Measurements from ENCODE around the gene MICALL2.

The MICALL2 gene

DNA sequence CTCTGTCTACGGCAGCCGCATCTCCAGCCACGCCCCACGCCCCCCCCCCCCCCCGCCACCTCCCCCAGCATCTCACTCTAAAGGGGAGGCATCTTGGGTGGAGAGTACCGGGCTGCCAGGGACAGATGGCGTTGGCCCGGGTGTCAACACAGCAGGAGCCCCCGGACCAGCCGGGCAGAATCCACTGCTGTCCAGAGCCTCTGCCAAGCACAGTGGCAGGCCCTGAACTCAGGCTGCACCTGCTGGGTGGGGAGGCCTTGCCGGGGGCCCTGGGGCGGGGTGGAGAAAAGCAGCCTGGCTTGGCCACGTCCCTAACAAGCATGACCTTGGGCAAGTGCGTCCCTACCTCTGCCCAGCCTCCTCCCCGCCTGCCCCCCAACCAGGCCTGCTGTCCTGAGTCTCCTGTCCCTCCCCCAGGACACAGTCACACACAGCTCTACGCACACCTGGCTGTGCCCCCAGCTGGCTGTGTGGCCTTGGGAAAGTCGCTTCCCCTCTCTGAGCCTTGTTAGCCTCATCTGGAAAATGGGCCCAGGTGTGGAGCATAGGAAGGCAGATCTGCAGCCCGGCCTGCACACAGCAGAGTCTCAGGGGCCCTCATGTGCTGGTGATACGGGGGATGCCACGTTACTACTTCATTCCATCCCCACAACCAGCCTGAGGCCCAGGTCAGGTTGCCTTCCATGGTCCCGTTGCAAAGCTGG is 45.2 kb downstream of the MICALL2 start:
- DNase-seq (ENCODE audit: low spot score), result peak; percentile 80

DNA sequence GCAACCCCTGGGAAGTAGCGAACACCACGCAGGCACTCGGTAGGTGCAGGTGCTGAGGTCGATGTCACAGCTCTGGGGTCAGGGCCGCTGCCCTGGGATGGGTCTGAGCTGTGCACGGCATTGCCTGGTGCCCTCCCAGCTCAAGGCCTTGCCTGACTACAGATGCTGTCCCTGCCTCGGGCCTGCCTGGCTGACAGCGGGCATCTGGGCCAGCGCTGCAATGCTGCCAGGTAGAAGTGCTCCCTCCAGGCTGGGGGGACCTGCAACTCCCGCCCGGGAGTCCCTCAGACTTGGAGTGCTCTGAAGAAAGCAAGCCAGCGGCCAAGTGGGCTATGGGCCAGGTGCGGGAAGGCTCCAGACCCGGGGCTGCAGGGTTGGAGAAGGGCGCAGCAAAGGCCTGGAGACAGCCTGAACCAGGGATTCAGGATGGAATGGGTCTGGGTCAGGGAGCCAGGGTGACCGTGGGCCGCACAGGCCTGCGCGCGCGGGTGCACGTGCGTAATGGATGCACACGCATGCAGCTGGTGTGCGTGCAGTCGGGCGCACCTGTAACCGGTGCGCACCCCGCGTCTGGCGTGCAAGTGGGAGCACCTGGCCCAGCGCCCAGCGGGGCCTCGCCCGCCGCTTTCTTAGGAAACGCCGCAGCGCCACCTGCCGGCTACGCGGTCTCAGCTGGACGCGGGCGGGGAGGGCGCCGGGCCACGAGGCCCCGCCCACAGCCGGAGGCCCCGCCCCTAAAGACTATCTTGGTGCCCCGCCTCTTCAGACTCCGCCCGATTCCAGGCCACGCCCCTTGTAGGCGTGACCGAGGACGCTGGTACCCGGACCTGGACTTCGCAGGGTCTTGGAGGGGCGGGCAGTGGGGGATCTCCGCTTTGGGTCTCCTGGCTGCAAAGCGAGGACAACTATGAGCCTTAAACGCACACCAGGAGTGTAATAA is 46.7 kb downstream of the MICALL2 start:
- DNase-seq (ENCODE audit: low spot score), result peak; percentile 88

DNA sequence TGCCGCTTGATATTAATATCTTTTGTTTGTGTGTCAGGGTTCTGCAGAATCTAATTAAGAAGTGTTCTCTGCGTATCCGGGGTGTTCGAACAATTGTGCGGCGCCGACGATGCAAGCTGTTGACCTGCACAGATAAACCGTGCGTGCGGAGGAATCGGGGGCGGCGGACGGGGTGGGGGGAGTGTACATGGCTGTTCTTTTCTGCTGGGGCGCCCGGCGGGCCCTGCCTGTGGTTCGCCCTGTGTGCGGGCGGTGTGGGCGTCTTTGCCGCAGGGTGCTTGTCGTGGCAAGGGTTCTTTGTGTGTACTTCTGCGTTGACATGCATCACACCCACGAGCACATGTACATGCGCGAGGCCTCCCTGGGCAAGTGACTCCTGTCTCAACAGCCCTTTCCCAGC is 47.9 kb downstream of the MICALL2 start:
- DNase-seq (ENCODE audit: low spot score), result no peak

DNA sequence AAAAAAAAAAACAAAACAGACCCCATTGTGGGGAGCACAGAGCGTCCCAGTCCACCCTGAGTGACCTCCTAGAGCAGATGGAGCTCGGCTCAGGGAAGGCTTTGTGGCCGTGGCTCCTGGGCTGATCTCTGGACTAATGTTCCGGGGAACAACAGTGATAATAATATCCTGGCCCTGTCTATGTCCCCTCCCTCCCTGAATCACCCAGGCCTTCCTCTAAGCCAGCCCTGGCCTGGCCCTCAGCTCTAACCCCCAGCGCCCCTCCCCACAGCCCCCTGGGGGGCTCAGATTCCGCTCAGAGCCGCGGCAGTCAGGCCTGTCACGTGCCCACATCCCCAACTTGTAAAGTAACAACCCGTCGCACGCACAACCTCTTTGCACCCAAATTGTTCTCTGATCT is 48.3 kb downstream of the MICALL2 start:
- DNase-seq (ENCODE audit: low spot score), result no peak

DNA sequence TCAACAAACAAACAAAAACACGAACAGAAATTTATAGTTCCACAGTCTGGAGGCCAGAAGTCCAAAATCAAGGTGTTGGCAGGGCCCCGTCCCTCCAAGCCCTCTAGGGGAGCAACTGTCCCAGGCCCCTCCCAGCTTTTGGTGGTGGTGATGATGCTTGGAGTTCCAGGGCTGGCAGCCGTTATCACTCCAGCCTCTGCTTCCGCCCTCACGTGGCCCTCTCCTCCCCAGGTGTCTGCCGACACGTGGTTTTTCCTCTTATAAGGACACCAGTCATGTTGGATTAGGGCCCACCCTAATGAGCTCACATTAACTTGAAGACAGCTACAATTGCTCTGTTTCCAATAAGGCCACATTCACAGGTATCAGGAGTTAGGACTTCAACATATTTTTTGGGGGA is 49.7 kb downstream of the MICALL2 start:
- DNase-seq (ENCODE audit: low spot score), result no peak

DNA sequence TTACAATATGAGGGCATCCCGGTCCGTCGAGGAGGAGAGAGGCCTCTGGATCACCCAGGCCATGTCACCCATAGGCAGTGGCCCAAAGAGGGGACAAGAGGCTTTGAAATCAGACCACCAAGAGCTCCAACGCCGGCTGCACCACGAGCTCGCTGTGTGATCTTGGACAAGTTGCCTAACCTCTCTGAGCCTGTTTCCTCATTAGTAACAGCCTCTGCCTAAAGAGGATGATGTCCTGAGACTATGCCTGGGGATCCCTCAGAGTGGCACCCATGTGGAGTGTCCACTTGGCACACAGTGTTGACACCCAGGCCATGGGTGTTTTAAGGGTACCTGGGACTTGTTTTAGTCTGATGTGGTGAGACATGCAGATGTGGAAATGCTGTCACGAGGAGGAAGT is 50.8 kb downstream of the MICALL2 start:
- no peak for DNase-seq (ENCODE audit: low spot score)

DNA sequence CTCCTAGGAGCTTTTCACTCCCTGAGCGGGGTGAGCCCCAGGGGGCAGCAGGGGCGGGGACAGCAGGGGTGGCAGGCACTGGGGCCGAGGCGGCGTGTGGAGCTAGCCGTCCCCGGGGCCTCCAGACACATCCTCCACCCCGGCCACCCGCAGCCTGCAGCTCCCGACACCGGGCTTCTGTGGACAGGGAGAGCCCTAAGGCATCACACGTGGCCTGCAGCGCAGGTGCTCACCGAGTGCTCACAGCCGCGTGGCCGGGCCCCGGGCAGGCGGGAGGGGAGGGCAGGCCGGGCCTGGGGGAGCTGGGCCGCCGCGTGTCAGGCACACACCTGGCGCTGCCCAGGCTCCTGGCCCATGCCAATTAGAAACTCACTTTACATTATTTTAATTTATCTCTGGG is 51.4 kb downstream of the MICALL2 start:
- no peak for DNase-seq (ENCODE audit: low spot score)

DNA sequence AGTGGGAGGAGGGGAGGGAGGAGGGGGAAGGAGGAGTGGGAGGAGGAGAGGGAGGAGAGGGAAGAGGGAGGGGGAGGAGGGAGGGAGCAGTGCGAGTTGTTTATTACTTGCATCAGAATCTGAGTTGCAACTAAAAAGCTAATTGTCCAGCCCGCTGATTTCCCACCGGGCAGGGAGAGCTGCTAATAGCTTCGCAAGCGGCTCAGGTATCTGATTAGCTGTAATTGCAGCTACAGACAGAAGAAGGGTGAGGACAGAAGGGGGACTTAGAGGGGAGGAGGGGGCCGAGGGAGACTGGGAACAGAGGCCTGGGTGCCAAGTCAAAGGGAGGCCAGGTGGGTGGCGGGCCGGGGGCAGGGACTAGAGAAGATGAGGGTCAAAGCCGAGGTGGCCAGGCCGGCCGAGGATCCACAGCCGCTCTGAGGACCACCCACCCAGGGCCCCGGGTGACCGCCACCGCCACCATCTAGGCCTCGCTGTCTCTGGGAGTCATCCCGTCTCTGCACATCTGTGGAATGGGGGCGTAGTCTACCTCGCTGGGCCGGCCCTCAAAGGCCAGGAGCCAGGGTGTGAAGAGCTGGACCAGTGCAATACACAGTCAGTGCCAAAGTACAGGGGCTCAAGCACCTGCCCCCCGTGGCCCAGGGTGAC is 54.2 kb downstream of the MICALL2 start:
- no peak for DNase-seq (ENCODE audit: low spot score)

DNA sequence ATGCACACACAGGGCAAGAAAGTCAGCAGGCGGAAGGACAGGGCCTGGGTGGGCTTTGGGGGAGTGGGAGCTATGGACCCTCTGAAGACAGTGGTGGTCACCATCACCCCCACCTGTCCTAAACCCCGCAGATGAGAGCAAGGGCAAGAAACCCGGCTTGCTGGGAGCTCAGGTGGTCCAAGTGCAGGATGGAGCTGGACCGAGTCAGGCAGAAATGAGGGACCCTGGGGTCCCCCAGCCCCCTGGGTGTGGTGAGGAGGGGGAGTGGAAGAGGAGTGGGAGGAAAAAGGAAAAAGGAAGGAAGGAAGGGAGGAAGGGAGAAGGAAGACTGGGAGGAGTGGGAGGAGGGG is 54.8 kb downstream of the MICALL2 start:
- no peak for DNase-seq (ENCODE audit: low spot score)

DNA sequence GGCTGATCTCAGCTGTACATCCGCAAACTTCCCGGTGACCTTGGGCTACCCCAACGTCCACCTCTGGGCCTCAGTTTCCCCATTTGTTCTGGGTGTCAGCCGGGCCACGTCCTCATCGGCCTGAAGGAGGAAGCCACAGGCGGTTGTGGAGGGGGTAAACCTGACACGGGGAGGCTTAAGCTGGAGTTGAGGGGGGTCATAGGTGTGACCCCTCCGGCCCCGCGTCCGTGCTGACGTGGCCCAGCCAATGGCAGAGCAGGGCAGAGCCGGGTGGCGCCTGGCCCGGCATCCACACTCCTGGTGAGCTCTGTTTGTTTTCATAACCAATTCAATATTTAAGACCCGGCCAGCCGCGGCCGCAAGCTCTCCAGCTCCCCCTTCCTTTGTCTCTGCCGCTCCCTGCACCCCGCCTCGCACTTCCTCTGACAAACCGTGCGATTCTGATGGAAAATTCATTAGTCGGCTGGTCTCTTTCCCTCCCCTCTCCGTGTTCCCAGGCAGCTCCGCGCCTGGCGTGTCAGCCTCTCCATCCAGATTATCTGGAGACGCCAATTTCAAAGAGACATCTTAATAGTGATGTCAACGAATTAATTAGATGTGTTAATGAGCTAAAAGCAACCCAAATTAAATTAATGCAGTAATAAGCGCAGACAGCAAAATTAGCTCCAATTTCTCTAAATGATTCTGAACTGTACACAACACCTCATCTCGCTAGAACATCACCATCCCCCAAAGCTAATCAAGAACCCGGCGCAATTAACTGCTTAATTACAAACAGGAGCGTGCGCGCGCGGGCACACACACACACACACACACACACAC is 55.4 kb downstream of the MICALL2 start:
- DNase-seq (ENCODE audit: low spot score), result peak; percentile 77

DNA sequence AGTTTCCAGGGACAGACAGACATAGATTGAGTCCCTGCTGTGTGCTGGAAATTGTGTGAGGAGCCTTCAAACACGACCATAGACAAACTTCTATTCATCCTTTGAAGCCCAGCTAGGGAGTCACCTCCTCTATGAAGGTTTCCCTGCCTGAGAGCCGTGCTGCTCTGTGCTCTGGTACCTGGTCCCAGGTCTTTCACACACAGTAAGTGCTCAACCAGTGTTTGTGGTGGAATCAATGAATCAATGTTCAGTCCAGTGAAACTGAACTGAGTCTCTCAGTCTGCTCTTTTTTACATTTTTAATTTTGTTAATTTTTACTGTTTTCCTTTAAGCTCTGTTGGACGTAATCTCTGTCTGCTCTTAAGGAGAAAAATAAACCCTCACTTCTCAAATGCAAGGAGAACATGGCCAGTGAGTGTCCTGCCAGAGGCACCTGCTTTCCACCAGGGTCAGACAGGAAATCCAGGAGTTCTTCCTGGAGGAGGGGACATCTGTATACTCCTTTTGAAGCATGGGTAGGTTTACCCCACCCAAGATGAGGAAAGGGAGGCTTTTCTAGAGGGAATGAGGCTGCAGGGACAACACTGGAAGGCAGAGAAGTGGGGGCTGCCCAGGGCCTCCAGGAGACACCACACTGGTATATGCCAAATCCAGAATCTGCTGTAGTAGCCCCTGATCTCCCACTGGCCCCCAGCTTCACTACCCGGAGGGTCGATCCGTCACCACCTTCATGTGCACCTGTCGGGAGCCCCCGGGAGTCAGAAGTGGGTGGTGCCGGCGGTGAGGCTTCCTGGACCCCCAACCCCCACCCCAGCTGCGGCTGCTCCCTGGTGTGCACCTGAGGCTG is 56.3 kb downstream of the MICALL2 start:
- DNase-seq (ENCODE audit: low spot score), result no peak

DNA sequence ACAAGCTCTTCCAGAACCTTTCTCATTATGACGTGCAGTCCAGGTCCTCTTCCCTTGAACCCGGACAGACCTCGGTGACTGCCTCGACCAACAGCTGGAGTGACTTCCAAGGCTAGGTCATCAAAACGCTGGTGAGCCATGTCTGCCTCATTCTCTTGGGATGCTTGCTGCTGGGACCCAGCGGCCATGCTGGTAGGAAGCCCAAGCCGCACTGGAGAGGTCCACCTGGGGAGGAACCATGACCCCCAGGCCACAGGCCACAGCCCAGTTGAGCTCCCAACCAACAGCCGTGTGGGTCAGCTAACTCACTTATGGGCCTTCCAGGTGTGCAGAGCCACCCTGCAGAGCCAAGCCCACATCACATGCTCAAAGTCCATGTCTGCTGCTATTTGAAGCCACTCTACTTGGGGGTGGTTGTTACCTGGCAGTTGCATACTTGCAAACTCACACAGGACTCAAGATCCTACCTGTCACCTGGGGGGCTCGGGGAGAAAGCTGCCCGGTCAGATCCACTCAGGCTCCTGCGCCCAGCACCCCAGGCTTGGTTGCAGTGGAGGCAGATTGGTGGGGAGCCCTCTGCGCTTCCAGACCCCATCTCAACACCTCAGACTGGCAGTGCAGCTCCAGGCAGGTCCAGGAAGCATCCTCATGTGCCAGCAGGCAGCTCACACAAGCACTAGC is 57.0 kb downstream of the MICALL2 start:
- DNase-seq (ENCODE audit: low spot score), result no peak

DNA sequence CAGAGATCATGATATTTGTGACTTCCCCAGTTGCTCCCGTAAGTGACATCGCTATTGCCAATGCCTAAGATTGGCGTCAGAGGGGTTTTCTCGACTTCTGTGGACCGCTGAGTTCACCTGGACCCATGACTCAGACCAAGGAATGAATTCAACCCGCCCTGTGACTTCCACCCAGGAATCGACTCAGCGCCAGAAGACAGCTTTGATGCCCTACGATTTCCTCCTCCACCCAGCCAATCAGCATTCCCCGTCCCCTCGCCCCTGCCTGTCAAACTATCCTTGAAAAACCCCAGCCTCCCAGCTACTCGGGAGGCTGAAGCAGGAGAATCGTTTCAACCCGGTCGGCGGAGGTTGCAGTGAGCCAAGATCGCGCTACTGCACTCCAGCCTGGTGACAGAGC is 58.3 kb downstream of the MICALL2 start:
- no peak for DNase-seq (ENCODE audit: low spot score)

DNA sequence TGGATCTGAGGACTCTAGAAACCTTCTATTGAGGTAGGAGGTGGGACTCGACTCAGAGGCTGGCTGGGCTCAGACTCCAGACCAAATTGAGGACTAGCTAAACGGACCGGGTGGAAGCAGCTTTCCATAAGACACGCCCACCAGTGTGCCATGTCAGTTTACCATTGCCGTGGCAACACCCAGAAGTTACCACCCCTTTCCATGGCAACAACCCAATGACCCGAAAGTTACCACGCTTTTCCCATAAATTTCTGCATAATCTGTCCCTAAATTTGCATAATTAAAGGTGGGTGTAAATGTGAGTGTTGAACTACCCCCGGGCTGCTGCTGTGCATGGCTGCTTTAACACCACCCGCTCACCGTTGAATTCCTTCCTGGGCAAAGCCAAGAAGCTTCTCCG is 58.9 kb downstream of the MICALL2 start:
- no peak for DNase-seq (ENCODE audit: low spot score)

DNA sequence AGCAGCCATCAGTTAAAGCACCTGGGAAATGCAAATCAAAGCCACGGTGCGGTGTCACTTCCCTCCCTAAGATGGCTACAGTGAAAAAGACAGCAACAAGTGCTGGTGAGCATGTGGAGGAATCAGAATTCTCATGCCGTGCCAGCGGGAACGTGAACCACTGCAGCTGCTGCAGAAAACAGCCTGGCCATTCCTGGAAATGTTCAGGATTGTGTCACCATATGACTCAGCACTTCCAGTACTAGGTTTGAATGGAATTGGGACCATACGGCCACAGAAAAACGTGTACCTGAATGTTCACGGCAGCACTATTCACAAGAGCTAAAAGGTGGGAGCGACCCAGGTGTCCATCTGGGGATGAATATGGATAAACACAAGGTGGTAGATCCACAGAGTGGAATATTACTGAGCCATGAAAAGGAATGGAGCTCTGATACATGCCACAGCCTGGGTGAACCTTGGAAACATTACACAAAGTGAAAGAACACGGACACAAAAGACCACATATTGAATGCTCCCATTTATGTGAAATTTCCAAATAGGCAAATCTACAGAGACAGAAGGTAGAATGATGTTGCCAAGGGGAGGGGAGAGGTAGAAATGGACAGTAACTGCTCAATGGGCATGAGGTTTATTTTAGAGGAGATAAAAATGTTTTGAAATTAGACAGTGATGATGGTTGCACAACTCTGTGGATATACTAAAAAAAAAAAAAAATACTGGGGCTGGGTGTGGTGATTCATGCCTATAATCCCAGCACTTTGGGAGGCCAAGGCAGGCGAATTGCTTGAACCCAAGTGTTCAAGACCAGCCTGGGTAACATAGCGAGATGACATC is 61.6 kb downstream of the MICALL2 start:
- no peak for DNase-seq (ENCODE audit: low spot score)

DNA sequence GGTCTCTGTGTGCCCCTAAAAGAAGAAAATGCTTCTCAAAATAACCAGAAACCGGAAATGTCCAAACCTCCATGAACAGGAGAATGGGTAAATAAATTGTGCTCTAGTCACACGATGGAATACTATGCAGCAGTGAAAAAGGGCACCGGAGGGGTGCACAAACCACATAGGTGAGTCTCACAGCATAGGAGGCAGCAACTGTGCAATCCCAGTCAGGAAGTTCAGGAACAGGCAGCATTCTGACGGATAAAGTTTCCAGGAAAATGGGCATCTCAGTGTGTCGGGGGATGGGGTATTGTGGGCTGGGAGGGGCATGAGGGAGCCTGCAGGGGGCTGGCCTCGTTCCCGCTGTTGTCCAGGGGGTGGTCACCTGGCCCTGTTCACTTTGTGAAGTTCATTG is 63.1 kb downstream of the MICALL2 start:
- DNase-seq (ENCODE audit: low spot score), result no peak

DNA sequence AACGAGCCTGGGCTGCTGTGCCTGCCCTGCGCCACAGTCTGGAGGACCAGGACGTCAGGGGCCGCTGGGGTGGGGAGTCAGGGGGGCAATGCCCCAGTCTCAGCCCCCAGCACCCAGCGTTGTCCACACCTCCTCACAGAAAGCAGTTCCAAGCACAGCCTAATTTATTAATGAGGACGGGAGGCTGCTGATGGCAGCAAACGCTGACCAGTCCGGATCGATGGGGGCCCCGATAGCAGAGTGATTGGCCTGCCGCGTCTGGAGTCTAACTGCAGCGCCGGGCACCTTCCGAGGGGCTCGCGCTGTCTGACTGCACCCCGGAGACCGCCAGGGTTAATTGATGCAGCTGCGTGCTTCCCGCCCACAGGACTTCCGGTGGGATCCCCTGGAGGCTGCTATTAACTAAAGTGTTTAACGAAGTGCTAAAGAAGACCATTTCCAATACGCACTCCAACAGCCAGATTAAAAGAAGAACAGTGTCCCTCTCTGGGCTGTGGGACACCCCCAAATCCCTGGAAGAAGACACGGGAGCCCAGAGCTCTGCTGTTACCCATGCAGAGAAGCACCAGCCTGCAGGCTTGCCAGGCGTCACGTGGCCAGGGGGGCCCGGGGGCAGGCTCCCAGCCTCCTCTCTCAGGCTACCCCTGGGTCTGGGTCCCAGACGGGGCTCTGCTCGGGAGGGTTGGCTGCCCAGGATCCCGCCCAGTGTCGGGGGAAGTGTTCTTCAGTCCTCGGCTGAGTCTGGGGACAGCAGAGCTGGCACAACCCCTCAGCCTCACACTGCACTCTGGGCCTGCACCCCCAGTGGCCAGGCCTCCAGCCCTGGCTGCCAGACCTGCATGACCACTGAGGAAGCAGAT is 63.8 kb downstream of the MICALL2 start:
- no peak for DNase-seq (ENCODE audit: low spot score)

DNA sequence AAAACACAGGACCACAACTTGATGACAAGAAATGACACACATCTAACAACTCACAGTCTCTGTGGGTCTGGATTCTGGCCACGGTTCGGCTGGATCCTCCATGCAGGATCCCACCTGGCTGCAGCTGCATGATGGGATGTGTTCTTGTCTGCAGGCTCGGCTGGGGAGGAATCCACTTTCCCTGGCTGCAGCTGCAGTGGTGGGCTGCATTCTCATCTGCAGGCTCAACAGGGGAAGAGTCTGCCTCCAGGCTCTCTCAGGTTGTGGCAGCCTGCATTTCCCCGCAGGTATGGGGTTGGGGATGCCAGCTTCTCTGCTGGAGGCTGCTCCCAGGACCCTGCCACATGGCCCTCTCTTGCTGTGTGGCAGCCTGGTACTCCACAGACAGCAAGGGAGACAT is 64.9 kb downstream of the MICALL2 start:
- DNase-seq (ENCODE audit: low spot score), result no peak

DNA sequence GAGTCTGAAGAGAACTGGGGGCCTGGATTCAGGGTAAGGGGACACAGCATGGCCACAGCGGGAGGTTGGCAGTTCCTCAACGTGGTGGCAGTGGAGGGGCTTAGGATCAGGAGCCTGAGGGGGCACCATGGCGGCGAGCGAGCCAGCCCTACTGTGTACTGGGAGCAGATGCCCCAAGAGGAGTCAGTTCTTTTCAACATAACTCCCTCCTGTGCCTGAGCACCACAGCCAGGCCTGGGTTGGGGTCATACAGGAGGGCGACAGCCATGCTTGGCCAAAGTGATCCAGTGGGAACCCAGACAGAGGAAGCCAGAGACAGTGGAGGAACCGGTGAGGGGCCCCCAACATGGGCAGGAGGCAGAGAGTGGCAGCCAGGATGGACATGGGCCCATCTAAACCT is 65.8 kb downstream of the MICALL2 start:
- no peak for DNase-seq (ENCODE audit: low spot score)
